GM18867 (cell line): ENCODE results near the gene COL5A1.

Experiments
- ATAC-seq: cut with Tn5 transposase; IDR thresholded peaks from one replicate; pipeline ENCODE4 v1.9.1; 2021; ENCODE audit warnings: mild to moderate bottlenecking, moderate library complexity; ENCODE audit not compliant: unreplicated experiment

Gene COL5A1

DNA sequence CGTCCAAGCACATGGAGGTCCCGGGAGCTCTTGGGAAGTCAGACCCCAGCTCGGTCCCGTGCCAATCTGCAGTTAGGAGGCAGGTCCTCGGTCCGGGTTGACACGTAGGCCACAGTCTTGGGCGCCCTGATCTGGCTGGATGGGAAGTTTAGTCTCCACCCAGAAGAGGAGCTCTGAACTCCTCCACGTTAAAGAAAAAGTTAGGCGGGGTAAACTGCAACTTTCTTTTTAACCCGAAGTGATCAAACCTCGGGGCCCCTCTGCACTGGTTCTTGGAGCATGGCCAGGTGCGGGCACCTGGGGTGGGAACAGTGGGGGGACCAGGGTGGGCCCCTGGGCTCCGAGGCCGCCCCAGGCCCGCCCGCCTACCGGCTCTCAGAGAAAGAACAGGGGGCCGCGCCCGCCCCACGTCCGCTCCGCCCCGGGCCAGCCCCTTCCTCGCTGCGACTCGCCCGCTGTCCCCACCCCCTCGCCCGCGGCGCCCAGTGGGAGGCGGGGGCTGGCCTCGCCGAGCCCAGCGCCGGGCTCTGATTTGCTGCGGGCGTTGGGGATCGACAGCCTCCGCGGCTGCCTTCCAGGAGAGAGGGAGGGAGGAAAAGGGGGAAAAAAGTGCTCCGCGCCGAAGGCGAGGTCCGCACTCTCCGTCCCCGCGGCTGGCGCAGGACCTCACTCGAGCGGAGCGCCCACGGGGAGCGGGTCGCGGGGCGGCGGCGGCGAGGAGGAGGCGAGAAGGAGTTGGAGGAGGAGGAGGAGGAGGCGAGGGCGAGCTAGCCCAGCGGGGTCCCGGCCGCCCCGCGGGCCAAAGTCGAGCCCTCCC lies at the start of gene COL5A1:
TSS of gene COL5A1 (plus strand) at position 631 of the 817 bp plus-strand sequence. CDS start 385 bp downstream, outside the sequence.
- ATAC-seq: no peak

DNA sequence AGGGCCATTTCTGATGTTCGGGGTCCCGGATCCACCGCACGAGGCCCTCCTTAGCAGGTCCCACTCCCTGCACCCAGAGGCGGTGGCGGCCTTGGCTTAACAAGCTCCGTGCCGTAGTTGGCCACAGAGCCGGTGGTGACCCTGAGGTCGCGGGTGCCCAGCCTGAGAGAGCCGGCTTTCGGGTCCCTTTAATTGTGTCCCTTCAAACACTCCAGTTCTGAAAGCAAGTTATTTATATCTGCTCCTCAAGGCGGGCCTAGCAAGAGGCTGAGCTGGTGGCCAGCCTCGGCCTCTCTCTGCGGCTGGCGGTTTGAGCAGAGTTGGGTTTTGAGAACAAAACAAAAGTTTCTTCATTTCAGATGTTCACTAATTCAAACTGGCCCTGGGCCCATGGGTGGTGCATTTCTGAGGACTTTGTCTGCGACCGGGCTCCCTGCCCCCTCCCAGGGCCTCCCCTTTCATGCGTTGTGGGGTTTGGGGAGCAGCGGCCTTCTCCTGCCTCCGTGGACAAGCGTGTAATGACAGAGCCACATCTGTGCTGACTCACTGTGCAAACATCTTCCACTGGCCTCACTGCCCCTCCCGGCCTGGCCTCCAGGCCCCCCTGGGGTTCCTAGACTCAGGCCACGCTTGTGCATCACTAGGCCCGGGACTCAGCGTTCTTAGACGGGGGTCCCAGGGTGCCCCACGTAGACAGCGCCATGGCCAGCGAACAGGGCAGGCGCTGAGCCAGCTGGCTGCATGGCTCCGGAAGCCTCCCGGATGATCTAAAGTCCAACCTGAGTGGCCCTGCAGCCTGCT lies 49.4 kb upstream of the COL5A1 start:
- ATAC-seq: no peak

GRCh38 chr9:134592819-134593200 lies 48.8 kb upstream of the COL5A1 start:
- ATAC-seq: no peak

DNA sequence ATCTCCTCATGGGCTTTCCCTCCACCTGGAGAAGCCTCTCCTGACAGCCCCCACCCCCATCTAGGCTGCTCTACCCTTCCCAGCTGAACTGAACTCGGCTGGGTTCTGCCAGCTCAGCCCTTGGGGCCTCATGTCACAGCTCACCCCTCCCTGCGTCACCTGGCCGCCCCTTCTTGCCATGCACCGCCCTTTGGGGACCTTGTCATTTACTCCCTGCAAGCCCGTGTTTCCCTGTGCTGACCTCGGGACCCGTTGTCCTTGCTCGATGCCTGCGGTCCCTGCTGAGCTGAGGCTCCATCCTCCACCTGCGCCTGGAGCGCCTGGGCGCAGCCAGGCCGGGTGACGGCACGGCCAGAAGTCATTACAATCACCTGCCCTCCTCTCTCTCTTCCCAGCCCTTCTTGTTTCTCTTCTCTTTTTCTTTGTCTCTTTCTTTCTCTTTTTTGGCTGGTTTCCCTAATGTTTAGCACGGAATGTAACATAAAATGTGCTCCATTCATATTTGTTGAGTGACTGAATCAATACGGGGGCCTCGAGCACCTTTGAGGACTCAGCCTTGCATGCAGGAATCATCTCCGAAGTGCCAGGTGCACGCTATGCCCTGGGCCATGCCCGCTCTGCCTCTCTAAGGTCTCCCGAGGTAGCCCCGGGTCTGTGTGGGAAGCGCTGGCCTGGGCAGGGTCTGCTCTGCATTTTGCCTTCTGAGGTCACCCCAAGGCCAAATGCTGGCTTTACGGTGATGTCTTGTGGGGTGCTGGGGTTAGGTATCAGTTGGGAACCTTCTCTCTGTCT lies 48.1 kb upstream of the COL5A1 start:
- ATAC-seq: no peak

GRCh38 chr9:134594078-134594941 lies 47.3 kb upstream of the COL5A1 start:
- no peak for ATAC-seq

DNA sequence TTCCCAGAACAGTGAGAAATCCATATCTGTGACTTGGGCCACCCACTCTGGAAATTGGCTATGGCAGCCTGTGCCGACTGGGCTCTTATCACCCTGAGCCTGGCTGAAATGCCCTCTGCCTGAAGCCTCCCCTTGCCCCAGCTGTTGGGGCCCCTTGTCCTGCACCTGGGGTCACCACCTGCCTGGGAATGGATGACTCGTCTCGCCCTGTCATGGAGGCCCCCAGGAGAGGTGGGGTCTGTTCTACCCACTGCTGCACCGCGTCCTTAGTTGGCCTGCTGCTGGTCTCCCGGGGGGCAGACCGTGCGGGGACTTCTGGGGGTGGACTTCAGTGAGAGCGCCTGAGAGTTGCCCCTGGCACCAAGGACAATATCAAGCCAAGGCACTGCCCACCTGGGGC lies 46.6 kb upstream of the COL5A1 start:
- no peak for ATAC-seq

DNA sequence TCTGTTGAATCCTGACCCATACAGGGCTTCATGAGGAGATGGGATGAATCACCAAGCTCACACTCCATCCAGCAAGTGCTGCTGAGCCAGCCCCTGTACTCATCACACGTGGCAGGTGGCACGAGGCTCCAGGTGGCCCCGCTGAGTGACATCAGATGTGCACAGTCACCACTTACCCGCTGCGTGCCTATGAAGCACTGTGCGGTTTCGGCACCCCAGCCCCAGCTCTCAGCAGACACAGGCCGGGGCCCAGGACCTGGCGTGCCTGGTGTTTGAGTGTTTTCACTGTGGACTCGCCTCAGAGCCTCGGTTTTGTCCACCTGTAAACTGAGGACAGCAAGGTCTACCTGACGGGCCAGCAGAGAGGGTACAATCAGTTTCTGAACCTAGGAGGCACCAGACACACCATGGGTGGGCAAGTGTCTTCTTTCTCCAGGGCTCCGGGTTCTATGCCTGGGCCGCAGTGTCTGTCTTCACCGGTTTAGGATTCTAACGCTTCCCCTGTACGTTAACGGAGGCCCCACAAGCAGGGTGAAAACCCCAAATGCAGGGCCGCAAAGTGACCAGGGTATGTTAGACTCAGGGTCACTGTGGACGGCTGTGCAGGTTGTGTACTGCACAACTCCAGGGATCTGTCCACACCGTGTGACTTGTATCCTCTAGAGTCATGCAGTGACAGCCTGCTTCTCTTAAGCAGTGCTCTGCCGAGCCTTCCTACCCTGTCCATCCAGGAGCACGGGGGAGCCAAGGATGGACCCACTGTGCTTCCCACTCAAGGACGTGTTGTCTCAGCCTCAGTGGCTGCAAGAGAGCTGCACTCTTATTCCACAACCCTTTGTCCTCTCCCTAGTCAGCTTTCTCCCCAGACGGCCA lies 44.3 kb upstream of the COL5A1 start:
- no peak for ATAC-seq

- ATAC-seq: no peak
Observed at GRCh38 chr9:134597957-134598883, 43.4 kb upstream of the COL5A1 start.

DNA sequence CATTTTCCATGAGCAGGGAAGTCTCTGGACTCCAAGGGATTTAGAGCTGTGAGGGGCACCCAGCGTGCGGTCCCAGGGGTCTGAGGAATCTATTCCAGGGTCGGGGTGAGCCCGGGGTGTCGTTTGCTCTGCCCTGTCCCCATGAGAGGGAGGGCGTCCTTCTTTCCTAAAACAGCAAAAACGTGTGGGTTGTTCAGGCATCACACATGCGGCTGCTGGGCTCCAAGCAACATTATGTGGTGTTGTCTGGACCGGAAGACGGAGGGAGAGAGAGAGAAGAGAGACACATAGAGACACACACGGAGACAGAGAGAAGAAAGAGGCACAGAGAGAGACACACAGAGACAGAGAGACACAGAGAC lies 42.7 kb upstream of the COL5A1 start:
- ATAC-seq: no peak

DNA sequence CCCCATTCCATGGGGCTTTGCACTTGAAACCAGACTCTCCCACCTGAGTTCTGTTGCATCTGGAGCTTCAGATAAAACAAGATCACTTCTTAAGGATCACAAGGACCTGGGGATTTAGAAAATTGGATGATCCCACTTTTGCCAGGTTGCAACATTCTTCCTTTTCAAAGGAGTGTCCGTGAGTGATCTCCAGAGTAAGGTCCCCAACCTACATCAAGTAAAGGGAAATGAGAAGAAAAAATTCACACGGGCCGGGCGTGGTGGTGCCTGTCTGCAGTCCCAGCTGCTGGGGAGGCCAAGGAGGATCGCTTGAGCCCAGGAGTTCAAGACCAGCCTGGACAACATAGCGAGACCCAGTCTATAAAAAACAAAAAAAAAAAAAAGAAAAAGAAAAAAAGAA lies 41.2 kb upstream of the COL5A1 start:
- no peak for ATAC-seq

GRCh38 chr9:134600836-134601638 lies 40.6 kb upstream of the COL5A1 start:
- ATAC-seq: no peak

DNA sequence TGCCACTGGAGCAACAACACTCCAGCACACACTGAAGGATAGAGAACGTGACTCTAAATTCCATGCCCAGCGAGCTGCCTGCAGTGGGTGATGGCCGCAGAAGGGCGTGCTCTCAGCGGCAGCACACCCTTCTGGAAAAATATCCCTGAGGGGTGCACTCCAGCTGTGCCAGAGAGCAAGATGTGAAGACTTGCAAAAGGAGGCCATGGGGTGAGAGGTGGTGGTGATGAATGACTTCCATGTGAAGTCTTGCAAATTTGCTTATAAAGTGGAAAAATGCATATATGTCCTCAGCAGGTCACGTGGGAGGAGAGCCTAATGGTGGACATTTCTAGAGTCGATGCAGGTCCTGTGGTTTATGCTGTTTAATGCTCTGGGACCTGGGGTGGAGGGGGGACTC lies 39.8 kb upstream of the COL5A1 start:
- ATAC-seq: no peak

DNA sequence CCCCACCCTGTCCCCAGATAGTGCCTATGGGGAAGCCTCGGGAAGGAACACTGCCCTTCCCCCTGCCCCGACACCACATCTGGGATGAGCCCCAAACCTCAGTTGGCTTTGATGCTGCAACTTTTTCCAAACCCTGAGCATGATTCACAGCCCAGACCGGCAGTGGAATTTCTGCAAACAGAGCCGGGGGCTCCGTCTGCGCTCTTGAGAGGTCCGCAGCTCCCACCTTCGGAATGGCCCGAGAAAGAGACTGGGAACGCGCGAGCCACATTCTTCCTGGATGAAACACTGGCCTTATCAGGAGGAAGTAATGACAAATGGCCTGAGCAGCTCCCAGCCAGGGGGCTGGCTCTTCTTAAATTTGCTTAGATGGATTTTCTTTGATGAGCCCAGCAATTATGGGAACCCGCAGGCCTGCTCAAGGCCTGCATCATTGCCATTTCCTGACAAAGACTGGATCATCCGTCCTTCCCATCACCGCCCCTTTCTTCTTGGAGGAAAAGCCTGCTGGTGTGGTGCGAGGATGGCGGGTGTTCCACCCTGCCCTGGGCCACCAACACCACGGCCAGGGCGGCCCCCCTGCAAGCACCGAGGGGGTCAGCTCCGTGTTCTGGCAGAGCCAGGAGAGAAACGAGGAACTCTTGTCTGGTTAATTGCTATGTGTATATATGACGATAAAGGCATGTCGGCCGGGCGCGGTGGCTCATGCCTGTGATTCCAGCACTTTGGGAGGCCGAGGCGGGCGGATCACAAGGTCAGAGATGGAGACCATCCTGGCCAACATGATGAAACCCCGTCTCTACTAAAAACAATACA lies 38.8 kb upstream of the COL5A1 start:
- ATAC-seq: no peak

GRCh38 chr9:134604834-134605233 lies 36.8 kb upstream of the COL5A1 start:
- ATAC-seq: no peak

DNA sequence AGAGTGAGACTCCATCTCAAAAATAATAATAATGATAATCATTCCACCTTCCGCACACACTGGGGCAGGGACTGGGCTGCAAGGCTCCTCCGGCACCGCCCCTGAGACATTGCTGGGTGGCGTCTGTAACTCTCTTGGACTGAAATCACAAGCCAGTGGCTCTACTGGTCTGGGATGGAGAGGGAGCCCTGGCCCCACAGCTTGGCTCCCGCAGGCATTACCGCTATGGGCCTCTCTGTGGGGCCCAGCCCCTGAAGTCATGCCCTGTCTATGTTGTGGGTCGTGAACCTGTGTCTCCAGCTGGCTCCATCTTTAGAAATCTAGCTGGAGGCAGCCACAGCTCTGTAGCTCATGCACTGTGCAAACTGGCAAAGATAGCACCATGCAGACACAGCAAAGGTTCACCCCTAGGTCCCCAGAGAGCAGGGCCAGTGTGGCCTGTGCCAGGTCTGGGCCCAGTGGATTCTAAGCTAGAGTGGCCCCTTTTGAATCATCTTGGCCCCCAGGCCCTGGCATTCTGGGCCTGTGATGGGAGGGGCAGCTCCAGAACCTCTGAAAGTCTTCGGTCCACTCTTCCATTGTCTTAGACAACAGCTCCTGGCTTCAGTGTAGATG lies 36.1 kb upstream of the COL5A1 start:
- no peak for ATAC-seq

GRCh38 chr9:134605966-134606357 lies 35.6 kb upstream of the COL5A1 start:
- no peak for ATAC-seq
